ENCODE results near the gene DTD1. TPM values are rescaled to one million over a fixed set of nuclear protein-coding genes. Genes with fewer than 3 reads are reported as not detected.

DTD1 gene
- polyA plus RNA-seq, 3 donors from 2014 or later = 47.4 to 68.3 (median 66.6) TPM

DNA sequence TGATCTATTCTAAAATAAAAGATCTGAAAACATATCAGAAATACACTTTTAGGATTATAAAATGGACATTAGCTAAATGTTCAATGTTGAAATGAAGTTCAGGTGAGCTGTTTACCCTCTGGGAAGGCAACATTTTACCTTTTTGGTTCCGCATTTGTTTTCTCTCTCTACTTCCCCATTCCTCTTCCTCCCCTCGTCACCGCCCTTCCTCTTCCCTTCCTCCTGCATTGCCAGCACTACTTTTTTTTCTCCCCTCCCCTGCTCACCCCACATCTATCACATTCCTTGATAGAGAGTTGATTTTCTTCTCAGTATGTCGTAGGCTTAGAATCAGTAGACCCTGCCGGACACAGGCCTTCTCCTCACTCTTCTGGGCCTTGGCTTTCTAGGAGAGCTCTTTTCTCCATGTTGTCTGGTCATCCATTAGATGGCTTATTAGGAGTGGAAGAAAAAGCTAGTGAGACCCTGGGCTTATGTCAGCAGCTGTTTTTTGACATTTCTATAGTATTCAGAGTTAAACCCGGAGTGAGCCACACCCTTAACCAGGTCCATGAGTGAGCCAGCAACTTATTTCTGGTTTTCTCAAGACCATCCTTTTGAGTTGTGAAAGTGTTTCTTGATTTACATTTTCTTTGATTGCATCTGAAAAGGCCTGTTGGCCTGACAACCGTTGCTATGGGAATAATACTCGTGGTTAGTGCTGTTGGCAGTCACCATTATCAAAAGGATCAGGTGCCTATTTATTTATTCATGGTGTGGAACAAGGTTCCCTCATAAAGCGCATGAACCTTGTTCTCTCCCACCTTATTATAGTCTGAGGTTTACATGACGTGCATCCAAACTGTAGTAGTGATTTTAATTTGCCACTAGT is 90.9 kb downstream of the DTD1 start:
- Mint-ChIP-seq H3K27me3 (ENCODE audit: low read depth in 3 of 3) (no peaks in the 10 kb centered on the region), H3K4me1 (peaks cover 8 to 11% of the 10 kb centered on the region in 2 donors), H3K9me3 (no peaks in the 10 kb centered on the region), H3K4me3 (no peak overlapping the region), H3K27ac (peak overlapping the region in 1 of 6 donors; percentile 1), H3K36me3 (no peaks in the 10 kb centered on the region)
- DNase-seq = no peak

DNA sequence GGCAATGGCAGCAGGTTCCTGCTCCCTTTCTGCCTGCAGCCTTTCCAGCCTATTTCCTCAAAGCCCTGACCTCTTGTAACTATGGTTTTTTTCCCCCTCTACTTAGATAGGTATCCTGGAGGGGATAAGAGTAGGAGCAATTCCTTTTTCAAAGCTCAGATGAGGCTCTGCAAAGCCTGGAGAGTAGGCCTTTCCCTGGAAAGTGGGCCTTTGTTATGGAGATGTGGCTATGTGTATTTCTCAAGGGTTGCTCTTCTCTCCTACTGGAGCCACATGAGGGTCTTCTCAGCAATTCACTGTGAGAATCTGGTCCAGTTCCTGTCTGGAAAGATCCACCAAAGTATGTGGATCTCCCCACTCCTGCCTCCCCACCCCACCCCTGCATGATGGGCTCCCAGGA is 96.0 kb downstream of the DTD1 start:
- Mint-ChIP-seq H3K4me3 (no peak overlapping the region), H3K4me1 (peaks cover 5 to 8% of the 10 kb centered on the region in 2 donors), H3K27ac (no peak overlapping the region), H3K36me3 (peaks cover 0 to 6% (median 0%) of the 10 kb centered on the region in 3 donors), H3K9me3 (no peaks in the 10 kb centered on the region), H3K27me3 (ENCODE audit: low read depth in 3 of 3) (peaks cover 0 to 3% (median 0%) of the 10 kb centered on the region in 3 donors)
- DNase-seq = no peak

DNA sequence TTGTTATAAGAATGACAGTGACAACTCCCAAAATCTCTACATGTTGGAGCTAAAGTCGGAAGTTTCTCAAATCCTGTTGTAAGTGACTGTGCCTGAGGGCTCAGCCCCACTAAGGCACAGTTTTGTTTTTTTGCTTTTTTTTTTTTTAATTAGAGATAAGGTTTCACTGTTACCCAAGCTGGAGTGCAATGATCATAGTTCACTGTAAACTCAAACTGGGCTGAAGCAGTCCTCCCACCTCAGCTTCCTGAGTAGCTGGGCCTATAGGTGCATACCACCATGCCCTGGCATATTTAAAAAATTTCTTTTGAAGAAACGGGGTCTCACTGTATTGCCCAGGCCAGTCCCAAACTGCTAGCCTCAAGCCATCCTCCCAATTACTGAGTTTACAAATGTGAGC is 96.9 kb downstream of the DTD1 start:
- Mint-ChIP-seq H3K9me3 (no peaks in the 10 kb centered on the region), H3K36me3 (peaks cover 0 to 9% (median 0%) of the 10 kb centered on the region in 3 donors), H3K4me3 (no peak overlapping the region), H3K27ac (no peak overlapping the region), H3K4me1 (peaks cover 0 to 3% of the 10 kb centered on the region in 2 donors), H3K27me3 (ENCODE audit: low read depth in 3 of 3) (peaks cover 0 to 3% (median 0%) of the 10 kb centered on the region in 3 donors)
- no peak for DNase-seq

DNA sequence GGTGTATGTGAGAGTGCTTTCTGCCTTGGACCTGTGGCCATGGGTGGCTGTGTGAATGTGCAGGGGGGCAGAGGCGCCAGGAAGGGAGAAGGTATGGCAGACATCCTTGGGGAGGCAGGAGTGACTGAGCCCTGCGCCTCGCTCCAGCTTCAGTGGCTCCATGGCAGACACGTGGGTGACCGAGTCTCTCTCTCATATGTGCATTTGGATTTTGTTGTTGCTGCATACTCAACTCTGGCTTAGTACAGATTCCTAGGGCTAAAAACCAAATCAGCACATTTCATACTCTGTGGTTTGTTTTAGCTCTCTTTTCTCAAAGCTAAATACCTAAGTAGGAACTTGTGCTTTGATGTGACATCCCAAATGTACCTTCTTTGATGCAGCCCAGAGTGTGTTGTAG is 97.6 kb downstream of the DTD1 start:
- no peak overlapping the region for H3K4me3 Mint-ChIP-seq
- H3K4me1 Mint-ChIP-seq = peaks cover 0 to 3% of the 10 kb centered on the region in 2 donors
- no peaks in the 10 kb centered on the region for H3K9me3 Mint-ChIP-seq
- no peak overlapping the region for H3K27ac Mint-ChIP-seq
- H3K27me3 Mint-ChIP-seq (ENCODE audit: low read depth in 3 of 3) = peaks cover 0 to 3% (median 0%) of the 10 kb centered on the region in 3 donors
- DNase-seq = no peak
- H3K36me3 Mint-ChIP-seq = peaks cover 0 to 9% (median 0%) of the 10 kb centered on the region in 3 donors

DNA sequence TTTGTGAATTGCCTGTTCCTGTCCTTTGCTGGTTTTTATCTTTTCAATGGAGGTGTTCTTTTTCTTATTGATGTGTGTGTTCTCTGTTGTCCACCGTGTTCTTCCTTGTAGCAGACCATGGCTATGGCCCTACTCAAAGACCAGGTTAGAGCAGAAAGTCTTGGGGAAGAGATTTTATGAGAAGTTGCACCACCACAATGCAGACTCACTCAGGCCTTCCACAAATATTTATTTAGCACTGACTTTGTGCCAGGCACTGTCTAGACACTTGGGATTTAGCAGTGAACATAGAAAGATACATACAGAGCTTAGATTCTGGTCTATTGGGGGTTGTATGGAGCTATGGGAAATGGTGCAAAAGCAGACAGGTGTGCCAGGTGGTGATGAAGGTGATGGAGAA is 98.8 kb downstream of the DTD1 start:
- H3K4me1 Mint-ChIP-seq = peaks cover 0 to 3% of the 10 kb centered on the region in 2 donors
- no peak for DNase-seq
- no peak overlapping the region for H3K4me3 Mint-ChIP-seq
- peaks cover 0 to 9% (median 0%) of the 10 kb centered on the region in 3 donors for H3K36me3 Mint-ChIP-seq
- no peaks in the 10 kb centered on the region for H3K9me3 Mint-ChIP-seq
- peaks cover 0 to 3% (median 0%) of the 10 kb centered on the region in 3 donors for H3K27me3 Mint-ChIP-seq (ENCODE audit: low read depth in 3 of 3)
- H3K27ac Mint-ChIP-seq = peak overlapping the region in 1 of 6 donors; percentile 13

- Mint-ChIP-seq H3K36me3 (peaks cover 0 to 9% (median 2%) of the 10 kb centered on the region in 3 donors), H3K27me3 (ENCODE audit: low read depth in 3 of 3) (peaks cover 0 to 3% (median 0%) of the 10 kb centered on the region in 3 donors), H3K9me3 (no peaks in the 10 kb centered on the region), H3K4me1 (peaks cover 0 to 3% of the 10 kb centered on the region in 2 donors), H3K27ac (no peak overlapping the region), H3K4me3 (no peak overlapping the region)
- DNase-seq = no peak
These were observed 100.8 kb downstream of the DTD1 start for GRCh38 chr20:18688676-18689075.

- H3K9me3 Mint-ChIP-seq = no peaks in the 10 kb centered on the region
- peaks cover 0 to 3% of the 10 kb centered on the region in 2 donors for H3K4me1 Mint-ChIP-seq
- H3K27me3 Mint-ChIP-seq (ENCODE audit: low read depth in 3 of 3) = peaks cover 0 to 3% (median 0%) of the 10 kb centered on the region in 3 donors
- peak overlapping the region in 1 of 6 donors; percentile 54 for H3K27ac Mint-ChIP-seq
- no peak overlapping the region for H3K4me3 Mint-ChIP-seq
- peaks cover 0 to 9% (median 3%) of the 10 kb centered on the region in 3 donors for H3K36me3 Mint-ChIP-seq
- DNase-seq = no peak
These were observed 101.7 kb downstream of the DTD1 start for GRCh38 chr20:18689557-18689956.

GRCh38 chr20:18692447-18692846 is 104.6 kb downstream of the DTD1 start:
- no peak for DNase-seq
- Mint-ChIP-seq H3K4me1 (no peaks in the 10 kb centered on the region), H3K9me3 (no peaks in the 10 kb centered on the region), H3K27ac (peak overlapping the region in 1 of 6 donors; percentile 37), H3K36me3 (peaks cover 0 to 9% (median 3%) of the 10 kb centered on the region in 3 donors), H3K27me3 (ENCODE audit: low read depth in 3 of 3) (no peaks in the 10 kb centered on the region), H3K4me3 (no peak overlapping the region)

- no peak for DNase-seq
- Mint-ChIP-seq H3K27me3 (ENCODE audit: low read depth in 3 of 3) (no peaks in the 10 kb centered on the region), H3K4me1 (no peaks in the 10 kb centered on the region), H3K27ac (no peak overlapping the region), H3K9me3 (no peaks in the 10 kb centered on the region), H3K4me3 (no peak overlapping the region), H3K36me3 (peaks cover 0 to 4% (median 2%) of the 10 kb centered on the region in 3 donors)
These were observed 106.2 kb downstream of the DTD1 start for GRCh38 chr20:18694071-18694470.

DNA sequence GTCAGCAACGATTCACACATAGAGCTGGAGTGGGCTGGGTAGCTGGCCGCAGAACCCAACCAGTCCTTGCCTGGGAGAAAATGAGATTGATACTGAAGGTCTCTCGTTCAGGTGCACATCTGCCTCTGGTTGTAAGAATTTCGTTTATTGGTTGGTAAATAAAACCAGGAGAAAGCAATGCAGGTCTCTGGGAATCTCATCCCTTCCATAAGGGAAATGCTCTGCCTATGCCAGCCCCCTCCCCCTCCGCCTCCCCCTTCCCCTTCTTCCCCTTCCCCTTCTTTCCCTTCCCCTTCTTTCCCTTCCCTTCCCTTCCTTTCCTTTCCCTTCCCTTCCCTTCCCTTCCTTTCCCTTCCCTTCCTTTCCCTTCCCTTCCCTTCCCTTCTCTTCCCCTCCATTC is 107.3 kb downstream of the DTD1 start:
- Mint-ChIP-seq H3K4me1 (peaks cover 0 to 1% of the 10 kb centered on the region in 2 donors), H3K9me3 (no peaks in the 10 kb centered on the region), H3K36me3 (peaks cover 0 to 13% (median 0%) of the 10 kb centered on the region in 3 donors), H3K27ac (no peak overlapping the region), H3K4me3 (no peak overlapping the region), H3K27me3 (ENCODE audit: low read depth in 3 of 3) (no peaks in the 10 kb centered on the region)
- DNase-seq = no peak

GRCh38 chr20:18698735-18699380 is 111.0 kb downstream of the DTD1 start:
- Mint-ChIP-seq H3K27me3 (ENCODE audit: low read depth in 3 of 3) (no peaks in the 10 kb centered on the region), H3K4me3 (no peak overlapping the region), H3K27ac (peak overlapping the region in 2 of 6 donors; percentile 17 to 26), H3K4me1 (peaks cover 0 to 5% of the 10 kb centered on the region in 2 donors), H3K36me3 (peaks cover 0 to 10% (median 0%) of the 10 kb centered on the region in 3 donors), H3K9me3 (no peaks in the 10 kb centered on the region)
- no peak for DNase-seq

- Mint-ChIP-seq H3K36me3 (peaks cover 0 to 15% (median 0%) of the 10 kb centered on the region in 3 donors), H3K4me3 (no peak overlapping the region), H3K4me1 (peaks cover 13% of the 10 kb centered on the region in 2 donors), H3K9me3 (no peaks in the 10 kb centered on the region), H3K27me3 (ENCODE audit: low read depth in 3 of 3) (no peaks in the 10 kb centered on the region), H3K27ac (no peak overlapping the region)
- DNase-seq = no peak
These were observed 114.1 kb downstream of the DTD1 start for GRCh38 chr20:18701969-18702368.

DNA sequence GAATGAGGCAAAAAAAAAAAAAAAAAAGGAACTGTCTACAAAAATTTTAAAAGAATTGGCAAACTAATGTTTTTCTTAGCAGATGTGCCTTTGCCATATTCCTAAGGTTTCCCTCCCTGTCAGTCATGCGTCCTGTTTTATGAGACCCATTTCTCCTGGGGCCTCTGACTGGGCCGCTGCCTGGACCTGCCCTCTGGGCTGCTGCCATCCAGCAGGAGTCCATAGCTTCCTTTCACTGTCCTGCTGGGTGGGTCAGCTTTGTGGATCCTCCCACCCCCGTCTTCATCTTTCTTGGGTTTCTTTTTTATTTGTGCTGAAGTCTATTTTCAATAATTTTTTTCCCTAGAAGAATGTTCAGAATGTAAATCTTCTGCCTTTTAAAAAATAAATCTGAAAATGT is 114.9 kb downstream of the DTD1 start:
- no peak overlapping the region for H3K4me3 Mint-ChIP-seq
- H3K9me3 Mint-ChIP-seq = no peaks in the 10 kb centered on the region
- peaks cover 13% of the 10 kb centered on the region in 2 donors for H3K4me1 Mint-ChIP-seq
- H3K27me3 Mint-ChIP-seq (ENCODE audit: low read depth in 3 of 3) = no peaks in the 10 kb centered on the region
- H3K27ac Mint-ChIP-seq = no peak overlapping the region
- peaks cover 0 to 15% (median 0%) of the 10 kb centered on the region in 3 donors for H3K36me3 Mint-ChIP-seq
- no peak for DNase-seq

DNA sequence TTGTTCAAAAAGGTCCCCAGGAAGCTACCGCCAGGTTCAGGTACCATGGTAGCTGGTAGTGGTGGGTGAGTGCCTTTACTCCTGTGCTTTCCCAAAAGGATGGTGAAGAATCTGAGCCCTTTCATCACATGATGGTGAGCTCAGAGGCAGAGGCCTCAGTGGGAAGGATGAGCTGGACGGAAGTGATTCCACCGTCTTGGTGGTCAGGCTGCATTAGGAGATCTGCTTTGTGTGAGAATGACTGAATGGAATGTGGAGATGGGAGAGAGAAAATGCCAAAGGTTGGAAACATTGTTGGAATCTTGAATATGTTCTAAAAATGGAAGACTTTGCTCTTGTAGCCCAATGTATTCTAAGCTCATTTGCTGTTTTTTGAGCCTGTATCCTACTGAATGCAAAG is 117.6 kb downstream of the DTD1 start:
- peak overlapping the region in 1 of 6 donors; percentile 52 for H3K27ac Mint-ChIP-seq

More for the DNA sequence above, 117.6 kb downstream of the DTD1 start:
- DNase-seq = no peak
- H3K4me1 Mint-ChIP-seq = peaks cover 12 to 13% of the 10 kb centered on the region in 2 donors
- peaks cover 0 to 1% (median 0%) of the 10 kb centered on the region in 3 donors for H3K27me3 Mint-ChIP-seq (ENCODE audit: low read depth in 3 of 3)
- H3K4me3 Mint-ChIP-seq = no peak overlapping the region
- peaks cover 0 to 5% (median 0%) of the 10 kb centered on the region in 3 donors for H3K36me3 Mint-ChIP-seq
- H3K9me3 Mint-ChIP-seq = no peaks in the 10 kb centered on the region
